Pancreas (tissue), 10 donors: Measurements from ENCODE around the gene ZDHHC6. TPM values are rescaled to one million over a fixed set of nuclear protein-coding genes. Genes with fewer than 3 reads are reported as not detected.

Experiments
- ATAC-seq, 4 donors: fragments of 200-7000 bp; cut with Tn5 transposase; one replicate each; pipeline versions ENCODE4 v1.8.0 to v1.9.1; 2020; ENCODE audit warnings: mild to moderate bottlenecking in 4 of 4, moderate library complexity in 4 of 4
- DNase-seq, 6 donors: peaks; one replicate each; pipeline ENCODE4 v3.0.0-alpha.2; 2020
- FAIRE-seq: peaks from 2 replicates; lab custom pipeline; 2012; peaks lifted over from hg19 to GRCh38; lab: Jason Lieb, UNC
- H3K27ac ChIP-seq, 4 donors: fragments of 200-600 bp; sonication (generic); 1 replicate in 3 of 4; 2 replicates in 1 of 4; pipeline versions ENCODE4 v1.5.0 to v1.8.0; 2020
- H3K27me3 ChIP-seq, 4 donors: fragments of 200-600 bp; one replicate each; pipeline ENCODE4 v1.8.0; 2021
- H3K36me3 ChIP-seq, 3 donors: fragments of 200-600 bp; sonication (generic) in 1 of 3; one replicate each; pipeline versions ENCODE4 v1.5.0 to v1.8.0; 2020 to 2021
- H3K4me1 ChIP-seq, 3 donors: fragments of 200-600 bp; one replicate each; pipeline ENCODE4 v1.8.0; 2021
- H3K4me3 ChIP-seq, 4 donors: fragments of 200-600 bp; sonication (generic) in 2 of 4; one replicate each; pipeline versions ENCODE4 v1.5.0 to v1.8.0; 2020 to 2021
- H3K9me3 ChIP-seq, 4 donors: fragments of 200-600 bp; one replicate each; pipeline ENCODE4 v1.8.0; 2021
- CTCF ChIP-seq, 4 donors: fragments of 200-600 bp; sonication (generic) in 3 of 4; IDR thresholded peaks; one replicate each; pipeline versions ENCODE4 v1.5.0 to v1.8.0; 2021; ENCODE audit warnings: antibody characterized with exemption in 4 of 4
- WGBS, 2 donors: extraction: QIAGEN DNeasy Blood & Tissue Kit; methylation state at CpG; one replicate each; pipeline ENCODE4 v1.1.7; 2013; 5-methylcytosine and 5-hydroxymethylcytosine counted together
- intact Hi-C, 3 donors: fragments of 100-400 bp; cut with DNase I; formaldehyde crosslinking; loops; one replicate each; pipeline versions ENCODE4 v1.11.1 to v1.14.2; 2022
- polyA plus RNA-seq, 2 donors: library from polyadenylated mRNA; stranded (reverse); fragments of 200-250 nt; gene quantifications; one replicate each; pipeline ENCODE4 v1.2.3, GENCODE V29; 2013
- total RNA-seq, 6 donors: library from RNA; stranded (reverse); fragmentation: NEBNext Ultra II Directional in 4 of 6; extraction: Animal tissue kit (Norgen Biotek cat#: 25700) in 4 of 6; gene quantifications; one replicate each; pipeline versions ENCODE4 v1.2.1 to v1.2.4, GENCODE V29; 2021 to 2023
- donor health status: healthy with polysubstance abuse.
- donor health status: DM: no; HTN: no; CAD: no; lungs with moderate emphysema.
- donor health status: DM: no; HTN: no; CAD: no.
- donor health status: control.
- donor health status: control.
- donor health status: Bipolar disorder and iron deficiency.
- donor health status: DM: yes; HTN: yes; CAD: no.
- donor health status: DM: no; HTN: no; CAD: no.
- donor health status: DM: no; HTN: no; CAD: no.
- donor health status: DM: yes; HTN: yes; CAD: no.

ZDHHC6 gene
- total and polyA plus RNA-seq, 8 donors = 8.0 to 39.2 (median 12.6) TPM

DNA sequence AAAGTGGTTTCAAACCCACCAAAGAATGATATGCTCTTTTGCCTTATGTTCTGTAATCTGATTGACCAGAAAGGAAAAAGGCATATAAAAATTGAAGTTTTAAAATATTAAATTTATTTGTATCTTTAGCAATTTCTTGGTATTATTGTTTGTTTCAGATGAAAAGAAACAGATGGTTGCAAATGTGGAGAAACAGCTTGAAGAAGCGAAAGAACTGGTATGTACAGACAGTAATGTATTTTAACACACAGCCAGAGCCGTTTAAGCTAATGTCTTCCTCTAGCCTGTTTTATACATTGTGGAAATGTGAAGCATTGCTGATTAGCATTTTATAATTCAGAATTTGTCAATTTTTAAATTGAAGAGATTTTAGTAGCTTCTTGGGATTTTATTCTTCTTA is 13.7 kb upstream of the ZDHHC6 start:
- H3K27me3 ChIP-seq = no peaks in the 10 kb centered on the region
- no peak overlapping the region for H3K27ac ChIP-seq
- no peak for TF ChIP-seq CTCF (IDR thresholded peaks at IDR 0.05)
- intact Hi-C loops = no loop called here
- H3K4me3 ChIP-seq = no peak overlapping the region
- WGBS, 2 donors = 92 to 98% methylated on average over 2 of the region's 2 CpGs
- DNase-seq (no peak), ATAC-seq (no peak), FAIRE-seq (no peak)
- H3K4me1 ChIP-seq = no peaks in the 10 kb centered on the region
- H3K36me3 ChIP-seq = peaks cover 0 to 17% (median 4%) of the 10 kb centered on the region in 3 donors
- no peaks in the 10 kb centered on the region for H3K9me3 ChIP-seq

GRCh38 chr10:112456533-112456932 is 9.8 kb upstream of the ZDHHC6 start:
- H3K27me3 ChIP-seq = no peaks in the 10 kb centered on the region
- peaks cover 0 to 5% (median 0%) of the 10 kb centered on the region in 3 donors for H3K36me3 ChIP-seq
- FAIRE-seq (no peak), DNase-seq (no peak), ATAC-seq (no peak)
- 95 to 96% methylated on average over 2 of the region's 2 CpGs for WGBS, 2 donors
- no peaks in the 10 kb centered on the region for H3K9me3 ChIP-seq
- intact Hi-C loops = no loop called here
- no peak overlapping the region for H3K4me3 ChIP-seq
- no peak for TF ChIP-seq CTCF (IDR thresholded peaks at IDR 0.05)
- H3K27ac ChIP-seq = no peak overlapping the region
- no peaks in the 10 kb centered on the region for H3K4me1 ChIP-seq

GRCh38 chr10:112454910-112455779 is 8.4 kb upstream of the ZDHHC6 start:
- no peak for FAIRE-seq
- 56 to 69% methylated on average over 2 of the region's 3 CpGs for WGBS, 2 donors
- no peak overlapping the region for H3K4me3 ChIP-seq

DNA sequence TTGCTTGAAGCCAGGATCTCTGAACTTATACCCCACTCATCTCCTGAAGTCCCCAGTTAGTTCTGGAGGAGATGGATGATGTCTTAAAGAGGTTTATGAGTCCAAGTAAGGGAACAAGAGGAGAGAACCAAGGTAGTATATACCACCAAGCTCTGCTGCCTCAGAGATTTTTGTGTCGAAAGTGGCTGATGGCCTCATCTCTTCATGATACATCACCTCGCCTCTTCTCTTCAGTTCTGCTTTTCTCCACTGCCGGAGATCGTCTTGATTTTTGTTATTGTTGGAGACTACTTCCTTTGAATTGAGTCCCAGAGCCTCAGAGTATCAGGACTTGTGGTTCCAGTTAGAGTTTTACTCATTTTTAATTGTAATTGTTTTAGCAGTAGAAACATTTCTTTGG is 2.2 kb upstream of the ZDHHC6 start:
- intact Hi-C loops = no loop called here
- no peaks in the 10 kb centered on the region for H3K9me3 ChIP-seq
- no peaks in the 10 kb centered on the region for H3K27me3 ChIP-seq
- 79 to 91% methylated on average over 4 of the region's 4 CpGs for WGBS, 2 donors
- H3K36me3 ChIP-seq = no peaks in the 10 kb centered on the region
- no peak for TF ChIP-seq CTCF (IDR thresholded peaks at IDR 0.05)
- ATAC-seq (no peak), FAIRE-seq (no peak), DNase-seq (no peak)
- no peak overlapping the region for H3K27ac ChIP-seq
- H3K4me3 ChIP-seq = no peak overlapping the region
- H3K4me1 ChIP-seq = peaks cover 0 to 22% (median 15%) of the 10 kb centered on the region in 3 donors

More at GRCh38 chr10:112454910-112455779, 8.4 kb upstream of the ZDHHC6 start:
- DNase-seq (no peak), ATAC-seq (no peak)
- TF ChIP-seq CTCF (IDR thresholded peaks at IDR 0.05) = no peak
- no peaks in the 10 kb centered on the region for H3K36me3 ChIP-seq
- no peaks in the 10 kb centered on the region for H3K27me3 ChIP-seq
- no peaks in the 10 kb centered on the region for H3K4me1 ChIP-seq
- intact Hi-C loops = no loop called here
- H3K9me3 ChIP-seq = no peaks in the 10 kb centered on the region
- H3K27ac ChIP-seq = no peak overlapping the region

DNA sequence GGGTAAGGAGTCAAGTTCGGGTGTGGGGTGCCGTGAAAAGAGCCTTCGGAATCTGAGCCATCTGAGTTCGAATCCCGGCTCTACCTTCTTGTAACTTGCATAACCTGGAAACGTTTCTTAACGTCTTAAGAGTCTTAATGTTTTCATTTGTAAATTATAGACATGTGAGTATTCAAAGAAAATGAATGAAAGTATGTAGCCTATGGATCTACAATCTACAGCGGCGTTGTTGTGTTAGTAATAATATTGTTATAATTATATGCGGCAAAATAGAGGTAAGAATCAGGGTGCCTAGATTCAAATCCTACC is 860 bp upstream of the ZDHHC6 start:
- DNase-seq (no peak), ATAC-seq (no peak), FAIRE-seq (no peak)
- Histone ChIP-seq H3K4me1 (peaks cover 0 to 22% (median 15%) of the 10 kb centered on the region in 3 donors), H3K36me3 (no peaks in the 10 kb centered on the region), H3K27ac (peak overlapping the region; percentile 67 to 86 (median 82)), H3K4me3 (peak overlapping the region; percentile 47 to 98 (median 86)), H3K27me3 (no peaks in the 10 kb centered on the region), H3K9me3 (no peaks in the 10 kb centered on the region)
- WGBS, 2 donors = 1 to 2% methylated on average over 10 of the region's 10 CpGs
- intact Hi-C loops = no loop called here
- no peak for TF ChIP-seq CTCF (IDR thresholded peaks at IDR 0.05)
